ENCODE data around the gene MPHOSPH9. TPM values are rescaled to one million over a fixed set of nuclear protein-coding genes. Genes with fewer than 3 reads are reported as not detected.

MPHOSPH9 gene
- total and polyA plus RNA-seq, 2 donors (not counting 3 experiments of a cell fraction or from before 2014, with no cell fraction given), result 7.8 to 42.4 TPM

GRCh38 chr12:123121670-123122069 is 111.3 kb downstream of the MPHOSPH9 start:
- BruUV-seq (replicated peaks), result no TSS peak
- peaks cover 8% of the 10 kb centered on the region for H3K4me1 ChIP-seq (ENCODE audit: control insufficient read depth, extremely low read depth, insufficient read depth, low read length)
- intact Hi-C loops (cut with micrococcal nuclease), result no loop called here
- no peaks in the 10 kb centered on the region for H3K27me3 ChIP-seq (ENCODE audit: control insufficient read depth in 2 of 2, insufficient read depth in 2 of 2, low read length in 2 of 2)
- no peaks in the 10 kb centered on the region for H3K79me2 ChIP-seq (ENCODE audit: control insufficient read depth, insufficient read depth, low read length)
- no peaks in the 10 kb centered on the region for H3K9me1 ChIP-seq (replicated peaks; ENCODE audit: control insufficient read depth, extremely low read depth, insufficient read depth, low read length)
- no peak overlapping the region for H3K9ac ChIP-seq (replicated peaks; ENCODE audit: extremely low read depth, insufficient read depth, low read length)
- H3K9me3 ChIP-seq (replicated peaks; ENCODE audit: control insufficient read depth, insufficient read depth, low read length), result no peaks in the 10 kb centered on the region
- no peaks in the 10 kb centered on the region for H4K20me1 ChIP-seq (replicated peaks; ENCODE audit: control insufficient read depth, extremely low read depth, insufficient read depth, low read length)
- dilution Hi-C loops (cut with MboI; ENCODE audit: extremely low pct_ligation_motif_present, low sequenced_read_pairs), result no loop called here
- FAIRE-seq (no peak), DNase-seq (ENCODE audit: low read depth, low spot score) (no peak)
- POLR2A ChIA-PET, result no interaction called here
- H3K4me3 ChIP-seq (replicated peaks in 1 of 3; ENCODE audit: insufficient read depth in 1 of 3, low read depth in 1 of 3, low read length in 3 of 3), result no peak overlapping the region
- CTCF ChIA-PET, result interaction anchor here (0.9 kb wide), 1 partner anchor 59 kb away, joined by 3 read pairs; no protein-coding TSS in a partner anchor
- H3K27ac ChIP-seq (ENCODE audit: insufficient read depth, low read depth, low read length), result no peak overlapping the region
- no peak overlapping the region for H3K4me2 ChIP-seq (ENCODE audit: insufficient read depth, low read length)
- no peak overlapping the region for H2AFZ ChIP-seq (ENCODE audit: low read depth, low read length)
- TF ChIP-seq, protein P1, sequence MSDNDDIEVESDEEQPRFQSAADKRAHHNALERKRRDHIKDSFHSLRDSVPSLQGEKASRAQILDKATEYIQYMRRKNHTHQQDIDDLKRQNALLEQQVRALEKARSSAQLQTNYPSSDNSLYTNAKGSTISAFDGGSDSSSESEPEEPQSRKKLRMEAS (IDR thresholded peaks at IDR 0.05; ENCODE audit: insufficient read depth, insufficient read length), result no peak
- TF ChIP-seq POLR2AphosphoS5 (IDR thresholded peaks at IDR 0.05; ENCODE audit: insufficient read depth, low read depth, low read length) (no peak), MYC (IDR thresholded peaks at IDR 0.05; ENCODE audit: low read depth, low read length) (no peak), POLR2A (IDR thresholded peaks at IDR 0.05; ENCODE audit: low read depth, low read length) (no peak), GATA2 (IDR thresholded peaks at IDR 0.05; ENCODE audit: insufficient read depth, insufficient read length, low read depth, low read length) (no peak), FOS (IDR thresholded peaks at IDR 0.05; ENCODE audit: borderline replicate concordance, insufficient read depth, low read length) (no peak), JUN (IDR thresholded peaks at IDR 0.05; ENCODE audit: borderline replicate concordance, insufficient read depth, insufficient read length, low read depth) (no peak), EZH2 (IDR thresholded peaks at IDR 0.05; ENCODE audit: borderline replicate concordance, low read depth, low read length, severe bottlenecking) (no peak)
- TF ChIP-seq, protein P2, sequence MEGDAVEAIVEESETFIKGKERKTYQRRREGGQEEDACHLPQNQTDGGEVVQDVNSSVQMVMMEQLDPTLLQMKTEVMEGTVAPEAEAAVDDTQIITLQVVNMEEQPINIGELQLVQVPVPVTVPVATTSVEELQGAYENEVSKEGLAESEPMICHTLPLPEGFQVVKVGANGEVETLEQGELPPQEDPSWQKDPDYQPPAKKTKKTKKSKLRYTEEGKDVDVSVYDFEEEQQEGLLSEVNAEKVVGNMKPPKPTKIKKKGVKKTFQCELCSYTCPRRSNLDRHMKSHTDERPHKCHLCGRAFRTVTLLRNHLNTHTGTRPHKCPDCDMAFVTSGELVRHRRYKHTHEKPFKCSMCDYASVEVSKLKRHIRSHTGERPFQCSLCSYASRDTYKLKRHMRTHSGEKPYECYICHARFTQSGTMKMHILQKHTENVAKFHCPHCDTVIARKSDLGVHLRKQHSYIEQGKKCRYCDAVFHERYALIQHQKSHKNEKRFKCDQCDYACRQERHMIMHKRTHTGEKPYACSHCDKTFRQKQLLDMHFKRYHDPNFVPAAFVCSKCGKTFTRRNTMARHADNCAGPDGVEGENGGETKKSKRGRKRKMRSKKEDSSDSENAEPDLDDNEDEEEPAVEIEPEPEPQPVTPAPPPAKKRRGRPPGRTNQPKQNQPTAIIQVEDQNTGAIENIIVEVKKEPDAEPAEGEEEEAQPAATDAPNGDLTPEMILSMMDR (IDR thresholded peaks at IDR 0.05; ENCODE audit: extremely low read depth in 1 of 2, insufficient read depth in 1 of 2, low read depth in 1 of 2, low read length in 2 of 2), result no peak
- H3K36me3 ChIP-seq (ENCODE audit: control insufficient read depth in 2 of 2, extremely low read depth in 1 of 2, insufficient read depth in 2 of 2, low read length in 2 of 2), result no peaks in the 10 kb centered on the region
